ENCODE measurements around the gene LRP2. TPM values are rescaled to one million over a fixed set of nuclear protein-coding genes. Genes with fewer than 3 reads are reported as not detected.

The LRP2 gene
- total RNA-seq, 4 donors from 2014 or later = 0.08 to 0.96 (median 0.20) TPM

DNA sequence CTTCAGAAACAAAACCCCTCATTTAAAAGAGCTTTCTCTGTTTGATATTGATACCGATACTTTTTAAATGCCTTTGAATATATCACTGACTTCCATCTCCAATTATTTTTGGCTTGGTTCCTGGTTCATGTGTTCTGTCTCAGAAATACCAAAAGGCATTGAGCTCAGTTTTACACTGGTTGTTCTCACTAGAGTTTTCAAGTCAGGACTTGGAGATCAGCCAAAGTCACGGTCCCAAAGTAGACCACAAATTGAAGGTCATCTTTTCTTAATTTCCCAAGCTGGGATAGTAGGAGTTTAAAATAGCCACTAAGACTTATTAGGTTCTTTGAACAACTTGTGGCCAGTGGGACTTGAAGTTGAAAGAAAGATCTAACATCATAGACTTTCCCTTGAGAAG is 268.8 kb downstream of the LRP2 start:
- peaks cover 17% of the 10 kb centered on the region for H3K4me1 ChIP-seq
- no peaks in the 10 kb centered on the region for H3K9me3 ChIP-seq
- H3K27ac ChIP-seq = no peak overlapping the region
- no peaks in the 10 kb centered on the region for H3K27me3 ChIP-seq
- H3K4me3 ChIP-seq = no peak overlapping the region
- TF ChIP-seq, protein P1, sequence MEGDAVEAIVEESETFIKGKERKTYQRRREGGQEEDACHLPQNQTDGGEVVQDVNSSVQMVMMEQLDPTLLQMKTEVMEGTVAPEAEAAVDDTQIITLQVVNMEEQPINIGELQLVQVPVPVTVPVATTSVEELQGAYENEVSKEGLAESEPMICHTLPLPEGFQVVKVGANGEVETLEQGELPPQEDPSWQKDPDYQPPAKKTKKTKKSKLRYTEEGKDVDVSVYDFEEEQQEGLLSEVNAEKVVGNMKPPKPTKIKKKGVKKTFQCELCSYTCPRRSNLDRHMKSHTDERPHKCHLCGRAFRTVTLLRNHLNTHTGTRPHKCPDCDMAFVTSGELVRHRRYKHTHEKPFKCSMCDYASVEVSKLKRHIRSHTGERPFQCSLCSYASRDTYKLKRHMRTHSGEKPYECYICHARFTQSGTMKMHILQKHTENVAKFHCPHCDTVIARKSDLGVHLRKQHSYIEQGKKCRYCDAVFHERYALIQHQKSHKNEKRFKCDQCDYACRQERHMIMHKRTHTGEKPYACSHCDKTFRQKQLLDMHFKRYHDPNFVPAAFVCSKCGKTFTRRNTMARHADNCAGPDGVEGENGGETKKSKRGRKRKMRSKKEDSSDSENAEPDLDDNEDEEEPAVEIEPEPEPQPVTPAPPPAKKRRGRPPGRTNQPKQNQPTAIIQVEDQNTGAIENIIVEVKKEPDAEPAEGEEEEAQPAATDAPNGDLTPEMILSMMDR (IDR thresholded peaks at IDR 0.05) = no peak
- no peak for TF ChIP-seq EP300 (IDR thresholded peaks at IDR 0.05)
- TF ChIP-seq POLR2A (IDR thresholded peaks at IDR 0.05) = no peak
- no peak for TF ChIP-seq POLR2AphosphoS5 (IDR thresholded peaks at IDR 0.05)
- H3K36me3 ChIP-seq = no peaks in the 10 kb centered on the region
- no peak for DNase-seq (ENCODE audit: low spot score in 2 of 2)
- 49% methylated on average over 2 of the region's 2 CpGs for WGBS

DNA sequence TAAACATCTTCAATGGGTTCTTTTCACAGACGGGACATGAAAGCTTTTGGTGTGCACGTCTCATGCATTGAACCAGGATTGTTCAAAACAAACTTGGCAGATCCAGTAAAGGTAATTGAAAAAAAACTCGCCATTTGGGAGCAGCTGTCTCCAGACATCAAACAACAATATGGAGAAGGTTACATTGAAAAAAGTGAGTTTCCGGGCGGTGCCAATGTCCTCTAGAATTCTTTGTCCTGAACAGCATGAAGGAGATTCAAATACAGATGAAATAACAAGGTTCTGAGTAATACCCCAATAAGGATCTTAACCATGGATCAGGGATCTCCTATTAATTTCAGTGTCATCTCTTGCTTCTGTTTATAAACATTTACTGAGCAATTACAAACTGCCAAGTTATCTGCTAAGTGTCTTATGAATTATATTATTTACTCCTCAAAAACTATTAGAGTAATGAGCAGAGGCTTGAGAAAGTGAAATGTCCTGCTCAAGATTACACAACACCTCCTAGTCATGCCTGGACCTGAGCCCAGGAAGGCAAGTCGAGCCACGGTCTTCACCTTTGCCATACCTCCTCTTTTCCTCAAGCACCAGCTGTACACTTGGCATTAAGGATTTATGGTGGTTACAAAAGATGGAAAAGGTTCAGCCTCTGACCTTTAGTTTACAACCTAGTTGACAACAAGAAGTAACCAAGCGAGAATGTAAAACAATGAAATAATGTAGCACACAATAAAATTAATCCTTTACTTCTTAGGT is 270.4 kb downstream of the LRP2 start:
- no peak for TF ChIP-seq EP300 (IDR thresholded peaks at IDR 0.05)
- no peak for TF ChIP-seq POLR2A (IDR thresholded peaks at IDR 0.05)
- TF ChIP-seq, protein P1 (IDR thresholded peaks at IDR 0.05) = no peak
- no peak for TF ChIP-seq POLR2AphosphoS5 (IDR thresholded peaks at IDR 0.05)
- DNase-seq (ENCODE audit: low spot score in 2 of 2) = no peak
- no peak overlapping the region for H3K27ac ChIP-seq
- WGBS = 57% methylated on average over 8 of the region's 8 CpGs
- peaks cover 17% of the 10 kb centered on the region for H3K4me1 ChIP-seq
- no peaks in the 10 kb centered on the region for H3K9me3 ChIP-seq
- H3K36me3 ChIP-seq = no peaks in the 10 kb centered on the region
- no peaks in the 10 kb centered on the region for H3K27me3 ChIP-seq
- H3K4me3 ChIP-seq = no peak overlapping the region

DNA sequence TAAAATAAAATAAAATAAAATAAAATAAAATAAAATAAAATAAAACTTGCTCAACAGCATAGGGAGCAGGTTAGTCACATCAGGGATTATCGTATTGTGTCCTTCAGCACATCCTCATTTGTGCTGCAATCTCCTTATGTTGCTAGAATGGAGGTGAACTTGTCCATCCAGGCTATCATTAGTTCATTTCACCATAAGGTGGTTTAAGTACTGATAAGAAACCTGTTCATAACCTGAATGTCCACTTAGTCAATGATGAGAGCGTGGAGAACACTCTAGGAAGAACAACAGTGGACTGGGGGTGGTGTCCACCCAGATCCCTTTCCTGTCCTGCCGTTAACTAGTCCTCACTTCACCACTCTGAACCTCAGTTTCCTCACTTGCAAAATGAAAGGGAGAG is 271.1 kb downstream of the LRP2 start:
- no peak for TF ChIP-seq POLR2A (IDR thresholded peaks at IDR 0.05)
- TF ChIP-seq POLR2AphosphoS5 (IDR thresholded peaks at IDR 0.05) = no peak
- TF ChIP-seq, protein P1 (IDR thresholded peaks at IDR 0.05) = no peak
- no peak for TF ChIP-seq EP300 (IDR thresholded peaks at IDR 0.05)
- no peaks in the 10 kb centered on the region for H3K27me3 ChIP-seq

DNA sequence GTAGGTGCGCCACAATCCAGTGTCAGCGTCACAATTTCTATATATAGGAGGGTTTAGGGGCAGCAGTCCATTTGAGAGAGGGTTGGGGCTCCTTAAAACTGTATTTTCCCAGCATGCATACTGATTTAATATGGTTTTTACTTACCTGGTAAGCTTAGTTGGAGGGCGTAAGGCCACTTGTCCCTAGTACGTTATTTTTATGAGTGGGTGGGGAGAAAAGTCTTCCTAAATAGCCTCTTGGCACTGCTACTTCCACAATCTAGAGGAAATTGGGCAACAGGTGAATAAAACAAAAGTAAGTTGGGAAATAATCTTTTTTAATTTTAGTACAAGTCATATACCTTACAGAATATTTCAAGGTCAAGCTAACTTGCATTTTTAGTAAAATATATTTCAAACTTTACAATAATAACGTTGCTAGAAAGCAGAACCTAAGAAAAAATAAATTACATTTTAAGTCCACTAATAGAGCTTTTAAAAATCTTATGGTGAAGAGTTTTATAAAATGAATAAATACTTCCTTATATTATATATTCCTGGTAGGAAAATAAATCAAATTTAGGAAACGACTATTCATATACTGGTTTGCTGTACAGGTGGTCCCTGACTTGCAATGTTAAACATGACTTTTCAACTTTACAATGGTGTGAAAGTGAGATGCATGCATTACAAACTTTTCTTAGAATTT is 272.1 kb downstream of the LRP2 start:
- Histone ChIP-seq H3K27me3 (no peaks in the 10 kb centered on the region), H3K9me3 (no peaks in the 10 kb centered on the region), H3K36me3 (no peaks in the 10 kb centered on the region), H3K4me3 (no peak overlapping the region), H3K4me1 (peaks cover 13% of the 10 kb centered on the region), H3K27ac (no peak overlapping the region)
- no peak for DNase-seq (ENCODE audit: low spot score in 2 of 2)
- TF ChIP-seq EP300 (IDR thresholded peaks at IDR 0.05) (no peak), POLR2AphosphoS5 (IDR thresholded peaks at IDR 0.05) (no peak), POLR2A (IDR thresholded peaks at IDR 0.05) (no peak)
- TF ChIP-seq, protein P1 (IDR thresholded peaks at IDR 0.05) = no peak
- 80% methylated on average over 6 of the region's 6 CpGs for WGBS

More for the DNA sequence above, 271.1 kb downstream of the LRP2 start:
- H3K9me3 ChIP-seq = no peaks in the 10 kb centered on the region
- no peak overlapping the region for H3K27ac ChIP-seq
- no peak for DNase-seq (ENCODE audit: low spot score in 2 of 2)
- H3K36me3 ChIP-seq = no peaks in the 10 kb centered on the region
- no peak overlapping the region for H3K4me3 ChIP-seq
- 85% methylated on average over 3 of the region's 3 CpGs for WGBS
- H3K4me1 ChIP-seq = peaks cover 17% of the 10 kb centered on the region

DNA sequence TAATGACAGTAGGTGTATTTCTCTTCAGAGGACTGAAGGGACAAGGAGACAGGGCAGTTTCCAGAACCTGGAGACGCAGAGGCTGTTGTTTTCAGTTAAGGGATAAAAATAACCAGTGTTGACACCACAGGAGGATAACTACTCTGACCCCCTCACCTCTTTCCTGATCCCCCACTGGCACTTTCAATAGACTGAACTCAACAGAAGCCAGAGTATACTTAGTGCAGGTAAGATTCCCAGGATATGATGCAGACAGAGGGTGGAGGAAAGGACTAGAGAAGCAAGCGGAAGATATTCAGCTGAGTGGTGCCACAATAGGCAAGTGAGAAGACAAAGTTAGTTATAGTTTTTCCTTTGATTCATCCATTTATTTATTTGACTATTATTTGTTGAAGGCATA is 273.2 kb downstream of the LRP2 start:
- no peak for DNase-seq (ENCODE audit: low spot score in 2 of 2)
- Histone ChIP-seq H3K4me3 (no peak overlapping the region), H3K4me1 (peaks cover 13% of the 10 kb centered on the region), H3K9me3 (no peaks in the 10 kb centered on the region), H3K36me3 (no peaks in the 10 kb centered on the region), H3K27me3 (no peaks in the 10 kb centered on the region), H3K27ac (no peak overlapping the region)
- TF ChIP-seq POLR2A (IDR thresholded peaks at IDR 0.05) = no peak
- no peak for TF ChIP-seq POLR2AphosphoS5 (IDR thresholded peaks at IDR 0.05)
- no peak for TF ChIP-seq EP300 (IDR thresholded peaks at IDR 0.05)
- TF ChIP-seq, protein P1 (IDR thresholded peaks at IDR 0.05) = no peak
- 82% methylated on average over 2 of the region's 2 CpGs for WGBS

Measured in suprapubic skin (tissue), 4 donors.